ENCODE data around the gene FILIP1L.
A peak's percentile ranks its signal among the peaks of the same experiment; 100 is the strongest.

The FILIP1L gene

DNA sequence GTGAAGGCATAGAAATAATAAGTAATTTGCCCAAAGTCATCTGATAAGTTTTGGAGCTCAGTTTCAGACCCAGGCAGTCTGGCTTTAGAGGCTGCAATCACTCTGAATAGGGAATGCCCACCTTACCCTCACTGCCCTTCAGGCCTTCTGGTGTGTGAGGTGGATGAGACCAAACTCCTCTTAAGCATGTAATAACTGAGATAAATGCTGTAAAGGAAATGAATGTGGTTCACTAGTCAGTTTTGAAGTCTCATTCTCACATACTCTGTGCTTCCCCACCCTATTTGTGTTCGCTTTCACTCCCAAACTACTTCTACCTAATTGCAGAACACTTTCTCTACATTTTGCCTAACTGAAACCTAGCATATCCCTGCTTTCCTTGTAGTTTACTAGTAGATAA is 144.1 kb downstream of the FILIP1L start:
- no peak for DNase-seq
- Mint-ChIP-seq H3K4me3 (no peak overlapping the region), H3K36me3 (ENCODE audit: low read depth) (peaks cover 18% of the 10 kb centered on the region), H3K9me3 (no peaks in the 10 kb centered on the region), H3K27ac (no peak overlapping the region), H3K27me3 (no peaks in the 10 kb centered on the region), H3K4me1 (peaks cover 20% of the 10 kb centered on the region)
- ATAC-seq, result peak; percentile 54

DNA sequence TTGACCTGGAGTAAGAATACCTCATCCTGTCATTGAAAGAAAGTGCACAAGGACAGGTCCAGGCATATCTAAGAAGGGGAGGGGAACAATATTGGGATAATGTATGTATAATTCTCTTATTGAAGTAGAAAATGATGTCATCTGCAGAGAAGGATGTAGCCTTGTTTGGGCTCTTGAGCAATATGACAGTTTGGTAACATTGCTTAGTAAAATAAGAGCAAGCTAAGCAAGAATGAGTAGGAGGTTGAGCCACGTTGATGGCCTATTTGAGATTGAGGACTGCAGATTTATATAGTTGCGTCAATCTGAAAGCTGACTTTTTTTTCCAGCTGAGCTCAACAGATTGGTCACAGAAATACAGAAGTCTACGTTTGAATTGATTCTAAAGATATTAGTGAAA is 145.2 kb downstream of the FILIP1L start:
- ATAC-seq (no peak), DNase-seq (no peak)
- no peak overlapping the region for H3K27ac Mint-ChIP-seq
- no peak overlapping the region for H3K4me3 Mint-ChIP-seq
- H3K27me3 Mint-ChIP-seq, result no peaks in the 10 kb centered on the region
- H3K9me3 Mint-ChIP-seq, result no peaks in the 10 kb centered on the region
- peaks cover 18% of the 10 kb centered on the region for H3K36me3 Mint-ChIP-seq (ENCODE audit: low read depth)
- H3K4me1 Mint-ChIP-seq, result peaks cover 26% of the 10 kb centered on the region

DNA sequence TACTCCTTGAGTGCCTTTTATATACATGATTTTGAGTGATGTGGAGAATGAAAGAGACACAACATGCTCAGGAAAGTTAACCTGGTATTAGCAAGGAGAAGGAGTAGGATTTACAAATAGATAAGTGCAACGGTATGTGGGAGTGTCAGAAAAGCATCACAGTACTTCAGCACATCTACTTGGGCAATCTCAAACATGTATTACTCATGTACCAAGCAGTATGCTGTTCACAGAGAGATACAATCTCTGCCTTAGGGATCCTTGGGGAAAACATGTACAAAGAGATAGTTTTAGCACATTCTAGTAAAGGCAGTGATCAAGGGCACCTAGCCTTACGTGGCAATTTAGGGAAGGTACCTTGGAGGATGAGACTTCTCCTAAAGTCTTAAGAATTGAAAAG is 146.5 kb downstream of the FILIP1L start:
- no peaks in the 10 kb centered on the region for H3K27me3 Mint-ChIP-seq
- DNase-seq, result no peak
- H3K9me3 Mint-ChIP-seq, result no peaks in the 10 kb centered on the region
- no peak overlapping the region for H3K27ac Mint-ChIP-seq
- peaks cover 26% of the 10 kb centered on the region for H3K4me1 Mint-ChIP-seq
- peaks cover 12% of the 10 kb centered on the region for H3K36me3 Mint-ChIP-seq (ENCODE audit: low read depth)
- ATAC-seq, result no peak
- no peak overlapping the region for H3K4me3 Mint-ChIP-seq

DNA sequence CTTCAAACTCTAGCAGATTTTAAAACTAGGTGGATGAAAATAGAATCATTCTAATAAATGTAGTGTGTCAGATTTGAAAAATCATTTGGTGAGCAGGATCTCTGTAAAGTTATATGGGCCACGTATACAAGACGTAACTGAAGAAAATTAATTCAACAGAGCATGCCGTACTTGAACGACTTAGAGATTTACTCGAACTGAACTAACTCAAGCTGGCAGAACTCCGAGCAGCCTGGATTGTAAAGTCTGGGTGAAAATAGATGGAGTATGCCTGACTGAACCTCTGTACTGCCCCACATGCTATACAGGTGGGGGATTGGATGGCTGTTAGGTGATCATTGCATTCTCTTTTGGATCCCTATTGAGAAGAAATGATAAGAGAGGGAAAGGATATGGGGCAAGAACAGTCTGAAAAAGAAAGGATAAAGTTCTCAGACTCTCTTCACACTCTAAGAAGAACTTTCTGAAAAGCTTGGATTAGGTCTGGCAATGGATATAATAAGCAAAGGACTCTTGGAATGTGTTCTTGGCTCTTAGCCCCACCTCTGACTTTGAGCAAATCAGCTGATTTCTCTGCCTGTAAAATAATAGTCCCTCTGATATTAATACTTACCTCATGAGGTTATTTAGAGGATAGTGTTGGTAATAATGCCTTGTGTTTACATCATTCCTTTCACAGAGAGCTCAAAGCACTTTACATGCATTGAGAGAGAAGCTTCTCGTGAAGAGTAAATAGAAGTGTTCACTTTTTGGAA is 147.5 kb downstream of the FILIP1L start:
- H3K27ac Mint-ChIP-seq, result no peak overlapping the region
- H3K36me3 Mint-ChIP-seq (ENCODE audit: low read depth), result peaks cover 12% of the 10 kb centered on the region
- no peak overlapping the region for H3K4me3 Mint-ChIP-seq
- H3K9me3 Mint-ChIP-seq, result no peaks in the 10 kb centered on the region
- H3K4me1 Mint-ChIP-seq, result peaks cover 26% of the 10 kb centered on the region
- H3K27me3 Mint-ChIP-seq, result no peaks in the 10 kb centered on the region
- DNase-seq (no peak), ATAC-seq (no peak)

DNA sequence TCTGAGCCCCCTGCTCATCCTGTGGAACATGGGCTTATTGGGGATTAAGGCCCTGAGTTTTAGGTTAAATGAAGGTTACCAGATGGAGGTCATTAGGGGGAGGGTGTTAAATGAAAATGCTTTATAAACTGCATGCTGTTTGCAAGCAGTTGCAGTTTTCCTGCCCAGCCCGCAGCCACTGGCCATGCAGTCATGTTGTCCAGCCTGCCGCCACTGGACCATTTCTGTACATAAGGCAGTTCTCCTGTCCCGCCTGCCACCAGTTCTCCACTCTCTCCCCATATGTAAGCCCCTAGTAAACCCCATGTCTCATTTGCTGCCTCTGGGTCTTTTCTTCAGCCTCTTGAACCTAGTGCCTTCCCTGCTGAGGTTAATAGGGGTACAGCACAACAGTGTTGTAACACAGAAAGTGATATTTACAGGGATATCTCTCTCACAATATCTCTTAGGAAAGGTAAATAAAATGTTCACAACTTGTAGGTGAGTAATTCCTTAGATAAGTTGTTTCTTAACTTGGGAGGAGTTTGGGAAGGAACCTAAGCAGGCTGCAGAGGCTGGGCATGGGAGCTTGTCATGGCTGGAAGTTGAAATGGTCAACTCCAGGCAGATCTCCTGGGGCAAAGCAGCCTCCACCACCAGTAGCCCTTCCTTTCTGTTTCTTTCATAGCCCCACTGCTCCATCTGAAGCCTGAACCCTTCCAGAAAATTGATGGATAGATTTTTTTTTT is 148.5 kb downstream of the FILIP1L start:
- Mint-ChIP-seq H3K4me1 (peaks cover 26% of the 10 kb centered on the region), H3K27ac (no peak overlapping the region), H3K27me3 (no peaks in the 10 kb centered on the region), H3K4me3 (no peak overlapping the region), H3K9me3 (no peaks in the 10 kb centered on the region), H3K36me3 (ENCODE audit: low read depth) (peaks cover 12% of the 10 kb centered on the region)
- ATAC-seq, result no peak
- no peak for DNase-seq

DNA sequence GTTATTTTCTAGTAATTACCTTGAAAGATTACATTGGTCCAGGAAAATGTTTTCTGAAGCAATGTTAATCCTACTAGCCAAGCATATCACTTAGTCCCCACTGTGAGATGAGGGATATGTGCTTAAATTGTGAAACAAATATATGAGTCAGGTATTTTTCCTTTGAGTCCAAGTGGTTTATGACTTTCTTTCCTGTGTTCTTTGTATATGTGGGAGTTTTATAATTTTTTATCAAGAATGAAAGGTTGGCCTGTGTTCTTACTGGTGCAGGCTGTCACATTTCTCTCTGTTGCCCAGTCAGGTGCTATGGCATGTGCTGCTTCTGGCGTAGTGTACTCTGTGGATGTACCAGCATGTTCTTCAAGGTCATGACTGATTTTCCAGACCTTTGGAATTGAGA is 149.2 kb downstream of the FILIP1L start:
- Mint-ChIP-seq H3K9me3 (no peaks in the 10 kb centered on the region), H3K4me3 (no peak overlapping the region), H3K27ac (no peak overlapping the region), H3K27me3 (no peaks in the 10 kb centered on the region), H3K36me3 (ENCODE audit: low read depth) (peaks cover 8% of the 10 kb centered on the region), H3K4me1 (peaks cover 19% of the 10 kb centered on the region)
- DNase-seq (no peak), ATAC-seq (peak; percentile 33)

DNA sequence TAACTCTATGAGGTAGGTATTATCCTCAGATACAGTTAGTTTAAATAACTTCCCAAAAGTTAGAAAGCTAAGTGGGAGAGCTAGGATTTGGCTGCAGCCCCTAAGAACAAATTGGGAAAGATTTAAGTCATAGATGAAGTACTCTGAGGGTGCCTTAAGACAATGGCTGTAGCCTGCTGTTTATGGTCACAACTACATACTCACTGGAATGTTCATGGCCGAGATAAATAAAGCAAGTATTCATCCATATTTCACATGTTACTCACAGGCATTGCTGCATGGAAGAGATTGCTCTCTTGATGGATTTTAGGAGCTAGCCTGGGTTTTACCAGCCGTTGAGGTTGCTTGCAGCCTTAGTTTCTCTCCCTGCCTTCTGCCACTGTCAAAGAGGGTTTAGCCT is 151.6 kb downstream of the FILIP1L start:
- no peaks in the 10 kb centered on the region for H3K9me3 Mint-ChIP-seq

DNA sequence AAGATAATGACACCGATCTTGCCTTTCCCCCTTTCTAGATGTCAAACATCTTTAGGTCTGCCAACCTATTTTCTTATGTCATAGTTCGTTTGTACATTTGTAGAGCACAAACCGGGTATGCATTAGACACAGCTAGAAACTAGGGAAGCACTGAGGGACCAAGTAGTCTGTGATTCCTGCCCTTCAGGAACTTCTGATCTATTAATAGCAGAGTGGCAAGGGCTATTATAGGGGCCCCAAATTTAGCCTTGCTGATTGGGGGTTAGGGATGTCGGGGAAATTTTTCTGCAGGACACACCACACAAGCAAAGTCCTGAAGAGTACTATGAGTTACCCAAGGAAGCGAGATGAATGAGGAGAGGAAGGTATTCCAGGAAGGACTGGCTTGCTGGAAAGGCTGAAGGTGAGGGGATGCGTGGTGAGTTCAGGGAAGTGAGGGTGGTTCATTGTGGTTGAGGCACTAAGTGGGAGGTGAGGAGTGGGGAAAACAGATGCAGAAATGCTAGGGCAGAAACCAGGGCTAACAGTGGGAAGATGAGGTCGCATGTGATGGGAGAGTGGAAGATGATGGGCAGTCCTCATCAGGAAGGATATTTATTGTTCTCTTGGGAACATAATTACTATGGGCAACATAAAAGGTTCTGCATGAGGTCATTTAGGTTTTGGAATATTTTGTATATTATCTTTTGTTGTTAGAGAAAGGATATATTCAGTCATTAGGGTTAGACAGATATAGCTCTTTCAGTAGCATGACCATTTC is 152.4 kb downstream of the FILIP1L start:
- Mint-ChIP-seq H3K9me3 (no peaks in the 10 kb centered on the region), H3K4me1 (peaks cover 9% of the 10 kb centered on the region), H3K36me3 (ENCODE audit: low read depth) (peaks cover 11% of the 10 kb centered on the region), H3K4me3 (no peak overlapping the region), H3K27me3 (no peaks in the 10 kb centered on the region), H3K27ac (no peak overlapping the region)
- no peak for DNase-seq
- no peak for ATAC-seq

More for the DNA sequence above, 151.6 kb downstream of the FILIP1L start:
- Mint-ChIP-seq H3K27me3 (no peaks in the 10 kb centered on the region), H3K4me3 (no peak overlapping the region), H3K27ac (no peak overlapping the region), H3K36me3 (ENCODE audit: low read depth) (peaks cover 11% of the 10 kb centered on the region), H3K4me1 (peaks cover 9% of the 10 kb centered on the region)
- DNase-seq (no peak), ATAC-seq (no peak)

DNA sequence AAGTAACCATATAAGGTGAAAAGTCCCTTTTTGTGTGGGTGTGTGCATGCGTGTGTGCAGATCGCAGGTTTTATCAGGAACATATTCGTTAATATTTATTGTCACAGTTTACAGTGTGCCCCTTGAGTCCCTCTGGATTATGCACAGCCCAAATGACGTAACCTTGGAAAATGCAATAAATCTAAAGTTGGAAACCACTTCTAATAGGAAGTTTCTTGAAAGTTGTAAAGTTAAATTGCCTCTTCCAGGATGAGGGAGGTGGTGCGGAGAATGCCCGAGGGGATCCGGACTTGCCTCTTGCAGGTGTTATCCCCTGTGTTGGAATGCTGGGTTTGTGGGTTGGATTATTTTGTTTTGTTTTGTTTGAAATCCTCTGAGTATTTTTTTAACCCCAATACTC is 153.4 kb downstream of the FILIP1L start:
- no peak for ATAC-seq
- H3K9me3 Mint-ChIP-seq, result no peaks in the 10 kb centered on the region

DNA sequence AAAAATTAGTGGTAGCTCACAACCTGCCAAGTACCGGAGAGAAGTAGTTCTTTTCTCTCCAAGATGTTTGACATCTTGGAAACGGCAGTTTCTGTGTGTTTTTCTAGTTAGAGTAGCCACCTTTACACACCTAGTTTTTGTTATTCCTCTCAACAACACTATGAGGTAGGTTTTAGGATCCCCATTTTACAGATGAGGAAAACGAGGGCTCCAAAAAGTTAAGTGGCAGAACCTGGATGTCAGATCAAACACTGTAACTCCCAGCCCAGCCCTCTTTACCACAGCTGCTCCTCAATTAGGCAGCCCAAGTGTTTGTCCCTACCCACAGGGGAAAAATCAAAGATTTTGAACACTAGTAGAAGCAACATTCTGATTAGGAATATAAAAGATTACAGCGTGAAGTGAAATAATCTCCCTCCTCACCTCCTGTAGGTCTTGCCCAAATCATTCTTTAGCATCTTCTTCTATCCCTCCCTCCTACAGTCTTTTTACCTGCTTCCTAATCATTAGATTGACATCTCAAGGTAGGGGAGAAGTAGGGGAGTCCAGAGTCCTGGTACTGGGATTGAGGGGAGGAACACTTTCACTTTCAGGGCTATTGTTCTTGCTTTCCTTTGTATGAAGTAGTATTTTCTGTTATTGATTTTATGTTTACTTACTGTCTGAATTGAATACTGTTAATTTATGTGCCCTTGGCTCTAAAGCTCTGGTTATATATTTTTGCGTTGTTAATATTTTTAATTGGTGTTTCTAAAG is 154.0 kb downstream of the FILIP1L start:
- Mint-ChIP-seq H3K36me3 (ENCODE audit: low read depth) (peaks cover 9% of the 10 kb centered on the region), H3K9me3 (no peaks in the 10 kb centered on the region), H3K4me1 (peaks cover 7% of the 10 kb centered on the region), H3K27ac (no peak overlapping the region), H3K27me3 (no peaks in the 10 kb centered on the region), H3K4me3 (no peak overlapping the region)
- DNase-seq, result no peak
- no peak for ATAC-seq

More for the DNA sequence above, 153.4 kb downstream of the FILIP1L start:
- peaks cover 9% of the 10 kb centered on the region for H3K36me3 Mint-ChIP-seq (ENCODE audit: low read depth)
- H3K27me3 Mint-ChIP-seq, result no peaks in the 10 kb centered on the region
- no peak for DNase-seq
- H3K4me3 Mint-ChIP-seq, result no peak overlapping the region
- H3K4me1 Mint-ChIP-seq, result peaks cover 9% of the 10 kb centered on the region
- no peak overlapping the region for H3K27ac Mint-ChIP-seq

DNA sequence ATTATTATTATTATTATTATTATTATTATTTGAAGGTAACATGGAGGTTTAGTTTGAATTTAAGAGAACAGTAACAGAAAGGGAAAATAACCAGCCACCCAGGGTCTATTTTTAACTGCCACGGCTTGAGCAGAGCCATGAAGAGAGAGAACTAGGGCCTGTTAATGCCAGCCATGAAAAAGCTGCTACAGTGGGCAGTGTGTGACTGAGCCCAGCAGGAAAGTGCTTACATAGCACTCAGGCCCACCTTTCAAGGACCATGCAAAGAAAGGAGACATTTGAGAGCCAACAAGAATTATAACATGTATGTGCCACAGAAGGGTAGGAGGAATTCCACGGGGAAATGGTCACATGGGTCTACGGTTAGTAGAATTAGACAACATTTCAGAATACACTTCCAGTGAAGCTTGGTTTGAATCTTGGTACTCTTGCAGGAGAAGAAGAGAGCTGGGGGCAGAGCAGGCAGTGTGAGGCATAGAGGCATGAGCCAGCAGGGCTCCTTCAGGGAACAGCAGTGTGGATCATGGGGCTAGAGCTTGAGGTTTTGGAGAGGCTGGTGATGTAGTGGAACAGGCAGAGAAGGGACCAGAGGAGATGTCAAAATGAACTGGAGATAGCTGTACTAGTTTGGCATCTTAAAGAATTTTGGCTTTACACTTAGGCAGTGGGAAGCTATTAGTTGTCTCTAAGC is 155.9 kb downstream of the FILIP1L start:
- H3K4me1 Mint-ChIP-seq, result no peaks in the 10 kb centered on the region
- no peaks in the 10 kb centered on the region for H3K9me3 Mint-ChIP-seq
- ATAC-seq, result no peak
- peaks cover 5% of the 10 kb centered on the region for H3K36me3 Mint-ChIP-seq (ENCODE audit: low read depth)
- no peak overlapping the region for H3K4me3 Mint-ChIP-seq
- H3K27me3 Mint-ChIP-seq, result no peaks in the 10 kb centered on the region
- DNase-seq, result no peak
- H3K27ac Mint-ChIP-seq, result no peak overlapping the region

DNA sequence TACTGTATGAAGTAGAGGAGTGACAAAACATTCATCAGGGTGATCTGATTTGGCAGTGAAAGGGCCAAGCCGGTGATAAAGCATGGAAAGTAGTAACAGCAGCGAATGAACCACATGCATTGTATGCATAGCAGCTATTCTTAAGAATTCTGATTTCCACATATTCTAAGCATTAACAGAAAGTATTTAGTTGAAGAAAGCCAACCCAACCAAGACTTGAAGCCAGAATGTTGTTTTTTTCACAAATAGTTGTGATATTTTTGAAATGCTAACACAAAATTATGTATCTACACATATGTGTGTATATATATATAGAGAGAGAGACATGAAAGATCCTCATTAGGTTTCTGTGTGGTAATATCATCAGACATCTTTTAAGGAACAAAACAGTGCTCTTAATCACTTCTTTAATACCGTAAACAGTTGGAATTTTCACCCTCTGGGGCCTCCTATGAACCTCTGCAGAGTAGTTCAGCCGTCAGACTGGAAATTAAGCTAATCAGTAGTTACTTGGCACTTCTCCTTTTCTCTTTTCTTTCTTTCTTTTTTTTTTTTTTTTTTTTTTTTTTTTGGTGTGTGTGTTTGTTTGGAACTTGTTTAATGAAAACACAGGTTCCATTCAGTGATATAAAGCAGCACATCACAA is 157.0 kb downstream of the FILIP1L start:
- ATAC-seq (no peak), DNase-seq (no peak)
- H3K4me1 Mint-ChIP-seq, result no peaks in the 10 kb centered on the region
- no peak overlapping the region for H3K27ac Mint-ChIP-seq
- no peaks in the 10 kb centered on the region for H3K9me3 Mint-ChIP-seq
- H3K27me3 Mint-ChIP-seq, result no peaks in the 10 kb centered on the region
- H3K36me3 Mint-ChIP-seq (ENCODE audit: low read depth), result peaks cover 5% of the 10 kb centered on the region
- H3K4me3 Mint-ChIP-seq, result no peak overlapping the region

DNA sequence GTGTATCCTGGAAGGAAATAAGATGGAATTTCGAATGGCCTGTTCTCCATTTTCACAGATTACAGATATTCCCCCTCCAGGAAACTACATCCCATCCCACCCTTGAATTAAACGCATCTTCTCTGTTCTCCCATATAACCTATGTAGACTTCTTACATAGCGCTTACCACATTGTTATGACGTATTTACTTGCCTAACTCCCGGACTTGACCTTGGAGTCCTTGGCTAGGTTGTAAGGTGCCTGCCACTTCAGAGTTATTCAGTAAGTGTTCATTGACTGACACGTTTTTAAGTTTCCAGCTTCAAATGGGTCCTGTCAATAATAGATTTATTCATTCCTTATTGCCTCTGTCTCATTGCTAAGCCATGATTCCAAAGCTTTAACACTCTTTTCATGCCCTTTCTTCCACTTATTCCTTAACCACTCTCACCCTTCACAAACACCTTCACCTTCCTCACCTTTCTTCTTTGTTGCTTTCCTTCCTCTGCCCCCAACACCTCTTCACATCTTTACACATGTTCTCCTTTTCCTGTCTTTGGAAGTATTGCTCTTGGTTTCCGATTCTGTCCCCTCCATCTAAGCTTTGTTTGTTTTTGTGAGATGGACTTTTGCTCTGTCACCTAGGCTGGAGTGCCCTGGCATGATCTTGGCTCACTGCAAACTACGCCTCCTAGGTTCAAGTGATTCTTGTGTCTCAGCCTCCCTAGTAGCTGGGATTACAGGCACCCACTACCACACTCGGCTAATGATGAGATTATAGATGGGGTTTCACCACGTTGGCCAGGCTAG is 158.3 kb downstream of the FILIP1L start:
- H3K4me1 Mint-ChIP-seq, result no peaks in the 10 kb centered on the region
- no peak for ATAC-seq
- no peak overlapping the region for H3K27ac Mint-ChIP-seq
- H3K4me3 Mint-ChIP-seq, result no peak overlapping the region
- H3K9me3 Mint-ChIP-seq, result no peaks in the 10 kb centered on the region
- DNase-seq, result no peak
- H3K27me3 Mint-ChIP-seq, result no peaks in the 10 kb centered on the region
- H3K36me3 Mint-ChIP-seq (ENCODE audit: low read depth), result peaks cover 5% of the 10 kb centered on the region
